ENCODE data around the gene TAF6.

TAF6 gene

DNA sequence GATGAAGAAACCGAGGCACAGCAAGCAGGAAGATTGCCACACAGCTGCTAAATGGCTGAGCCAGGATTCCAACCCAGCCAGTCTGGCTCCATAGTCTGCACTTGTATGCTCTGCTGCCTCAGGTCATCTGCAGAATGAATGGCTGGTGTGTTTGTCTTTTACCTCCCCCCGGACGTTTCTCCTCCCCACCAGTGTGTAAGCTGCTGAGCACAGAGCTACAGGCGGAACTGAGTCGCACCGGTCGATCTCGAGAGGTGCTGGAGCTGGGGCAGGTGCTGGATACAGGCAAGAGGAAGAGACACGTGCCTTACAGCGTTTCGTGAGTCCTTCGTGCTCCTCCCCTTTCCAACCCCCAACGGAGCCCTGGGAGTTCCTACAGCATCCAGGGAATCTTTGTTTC is 2.9 kb upstream of the TAF6 start:
- no peak for DNase-seq (ENCODE audit: low read depth in 2 of 2)

DNA sequence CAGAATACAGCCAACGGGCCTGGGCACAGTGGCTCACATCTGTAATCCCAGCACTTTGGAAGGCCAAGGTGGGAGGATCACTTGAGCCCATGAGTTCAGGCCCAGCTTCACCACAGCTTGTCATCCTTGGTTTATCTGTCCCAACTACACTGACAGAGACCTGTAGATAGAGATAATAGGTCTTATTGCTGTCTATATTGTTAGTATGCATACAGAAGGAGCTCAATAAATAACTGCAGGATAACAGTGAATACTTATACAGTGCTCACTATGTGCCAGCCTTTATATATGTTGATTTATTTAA is 1.5 kb upstream of the TAF6 start:
- no peak for DNase-seq (ENCODE audit: low read depth in 2 of 2)

GRCh38 chr7:100119970-100120732 is 993 bp upstream of the TAF6 start:
- DNase-seq (ENCODE audit: low read depth in 2 of 2), result peak in 1 of 2 donors; percentile 49

DNA sequence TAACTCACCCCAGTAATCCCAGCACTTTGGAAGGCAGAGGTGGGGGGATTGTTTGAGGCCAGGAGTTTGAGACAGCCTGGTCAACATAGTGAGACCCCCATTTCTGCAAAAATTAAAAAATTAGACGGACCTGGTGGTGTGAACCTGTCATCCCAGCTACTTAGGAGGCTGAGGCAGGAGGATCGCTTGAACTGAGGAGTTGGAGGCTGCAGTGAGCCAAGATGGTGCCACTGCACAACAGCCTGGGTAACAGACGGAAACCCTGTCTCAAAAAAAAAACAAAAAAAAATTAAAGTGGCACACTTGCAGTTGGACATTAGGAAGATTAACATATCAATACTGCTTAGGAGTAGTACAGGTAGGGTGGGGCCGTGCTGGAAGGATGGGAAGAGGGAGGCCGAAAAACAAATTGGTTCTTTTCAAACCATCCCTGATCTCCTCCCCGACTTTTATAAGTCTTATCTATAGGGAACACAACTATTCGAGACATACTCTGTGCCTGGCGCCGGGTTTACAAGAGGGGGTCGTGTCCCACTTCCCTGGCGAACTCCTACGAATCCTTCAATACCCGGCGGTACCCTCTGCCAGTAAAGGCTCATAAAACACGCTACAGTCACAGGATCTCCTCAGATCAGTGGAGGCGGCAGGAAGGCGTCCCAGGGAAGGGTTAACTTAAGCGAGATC is 628 bp downstream of the TAF6 start:
- no peak for DNase-seq (ENCODE audit: low read depth in 2 of 2)

DNA sequence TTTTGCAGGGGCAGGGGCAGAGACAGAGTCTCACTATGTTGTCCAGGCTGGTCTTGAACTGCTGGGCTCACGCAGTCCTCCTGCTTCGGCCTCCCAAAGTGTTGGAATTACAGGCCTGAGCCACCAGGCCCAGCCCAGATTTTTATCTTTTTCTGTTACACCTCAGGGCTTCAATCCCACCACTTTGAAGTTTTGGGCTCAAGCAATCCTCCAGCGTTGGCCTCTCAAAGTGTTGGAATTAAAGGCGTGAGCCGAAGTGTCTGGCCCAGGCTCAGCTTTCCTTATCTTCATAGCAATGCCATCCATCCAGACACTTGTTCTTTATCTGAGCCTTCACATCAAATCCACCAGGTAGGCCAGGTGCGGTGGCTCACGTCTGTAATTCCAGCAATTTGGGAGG is 4.1 kb downstream of the TAF6 start:
- no peak for DNase-seq (ENCODE audit: low read depth in 2 of 2)

DNA sequence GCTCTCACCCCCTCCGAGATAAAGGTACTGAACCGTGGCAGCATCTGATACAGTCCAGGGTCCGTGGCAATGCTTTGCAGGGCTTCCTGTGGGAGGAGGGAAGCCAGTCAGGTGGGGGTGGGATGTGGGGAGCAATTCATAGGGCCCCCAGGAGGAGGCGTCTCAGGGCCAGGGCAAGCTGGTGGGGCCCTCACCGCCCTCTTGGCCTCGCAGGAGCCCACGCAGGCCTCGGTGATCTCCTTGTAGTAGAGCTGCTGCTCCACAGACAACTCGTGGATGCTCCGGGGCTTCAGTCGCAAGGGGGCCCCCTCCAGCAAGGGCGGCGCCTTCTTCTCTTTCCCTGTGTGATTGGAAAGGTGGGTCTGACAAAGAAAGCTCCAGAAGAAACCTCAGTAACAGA is 7.2 kb downstream of the TAF6 start:
- no peak for DNase-seq (ENCODE audit: low read depth in 2 of 2)

DNA sequence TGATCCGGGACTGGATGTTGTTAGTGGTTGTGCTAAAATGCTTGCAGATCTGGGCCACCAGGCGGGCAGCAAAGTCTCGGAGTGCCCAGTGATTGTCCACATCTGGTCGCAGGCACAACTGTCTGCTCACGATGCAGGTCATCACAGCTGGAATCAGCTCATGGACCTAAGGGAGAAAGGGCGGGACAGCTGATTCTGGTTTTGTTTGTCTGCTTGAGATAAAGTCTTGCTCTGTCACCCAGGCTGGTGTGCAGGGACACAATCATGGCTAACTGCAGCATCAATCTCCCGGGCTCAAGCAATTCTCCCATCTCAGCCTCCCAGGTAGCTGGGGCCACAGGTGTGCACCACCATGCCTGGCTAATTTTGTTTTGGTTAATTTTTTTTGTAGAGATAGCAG is 8.0 kb downstream of the TAF6 start:
- DNase-seq (ENCODE audit: low read depth in 2 of 2), result no peak

- no peak for DNase-seq (ENCODE audit: low read depth in 2 of 2)
These were observed 9.5 kb downstream of the TAF6 start for GRCh38 chr7:100109521-100110163.

- DNase-seq (ENCODE audit: low read depth in 2 of 2), result no peak
These were observed 11.3 kb downstream of the TAF6 start for GRCh38 chr7:100107890-100108289.

GRCh38 chr7:100107125-100107737 is 11.9 kb downstream of the TAF6 start:
- no peak for DNase-seq (ENCODE audit: low read depth in 2 of 2)

DNA sequence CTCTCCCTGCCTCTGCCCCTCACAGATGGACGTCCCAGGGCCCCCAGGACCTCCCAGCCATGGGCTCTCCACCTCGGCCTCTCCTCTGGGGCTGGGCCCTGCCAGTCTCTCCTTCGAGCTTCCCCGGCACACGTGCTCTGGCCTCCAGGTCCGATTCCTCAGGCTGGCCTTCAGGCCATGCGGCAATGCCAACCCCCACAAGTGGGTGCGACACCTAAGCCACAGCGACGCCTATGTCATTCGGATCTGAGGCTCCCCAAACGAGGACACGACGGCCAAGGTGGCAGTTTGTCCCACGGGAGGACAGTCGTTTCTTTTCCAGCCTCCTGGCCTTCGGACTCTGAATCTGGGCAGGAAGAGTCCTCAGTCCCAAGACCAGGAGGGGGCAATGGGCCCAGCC is 12.5 kb downstream of the TAF6 start:
- DNase-seq (ENCODE audit: low read depth in 2 of 2), result no peak

DNA sequence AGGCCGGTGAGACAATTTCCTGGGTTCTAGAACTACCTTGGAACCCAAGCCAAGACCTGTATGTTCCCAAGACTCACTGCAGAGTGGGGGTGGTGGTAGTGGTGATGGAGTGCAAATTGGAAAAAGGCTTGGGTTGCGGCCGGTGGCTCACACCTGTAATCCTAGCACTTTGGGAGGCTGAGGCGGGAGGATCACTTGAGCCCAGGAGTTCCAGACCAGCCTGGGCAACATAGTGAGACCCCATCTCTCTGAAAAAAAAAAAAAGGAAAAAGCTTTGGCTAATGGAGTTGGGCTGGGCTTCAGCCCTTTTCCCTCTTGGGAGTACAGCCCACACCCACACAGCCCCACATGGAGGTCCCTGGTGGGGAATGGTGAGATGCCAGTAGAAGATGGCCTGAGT is 13.6 kb downstream of the TAF6 start:
- DNase-seq (ENCODE audit: low read depth in 2 of 2), result no peak

GRCh38 chr7:100102950-100103840 is 16.0 kb downstream of the TAF6 start:
- no peak for DNase-seq (ENCODE audit: low read depth in 2 of 2)

DNA sequence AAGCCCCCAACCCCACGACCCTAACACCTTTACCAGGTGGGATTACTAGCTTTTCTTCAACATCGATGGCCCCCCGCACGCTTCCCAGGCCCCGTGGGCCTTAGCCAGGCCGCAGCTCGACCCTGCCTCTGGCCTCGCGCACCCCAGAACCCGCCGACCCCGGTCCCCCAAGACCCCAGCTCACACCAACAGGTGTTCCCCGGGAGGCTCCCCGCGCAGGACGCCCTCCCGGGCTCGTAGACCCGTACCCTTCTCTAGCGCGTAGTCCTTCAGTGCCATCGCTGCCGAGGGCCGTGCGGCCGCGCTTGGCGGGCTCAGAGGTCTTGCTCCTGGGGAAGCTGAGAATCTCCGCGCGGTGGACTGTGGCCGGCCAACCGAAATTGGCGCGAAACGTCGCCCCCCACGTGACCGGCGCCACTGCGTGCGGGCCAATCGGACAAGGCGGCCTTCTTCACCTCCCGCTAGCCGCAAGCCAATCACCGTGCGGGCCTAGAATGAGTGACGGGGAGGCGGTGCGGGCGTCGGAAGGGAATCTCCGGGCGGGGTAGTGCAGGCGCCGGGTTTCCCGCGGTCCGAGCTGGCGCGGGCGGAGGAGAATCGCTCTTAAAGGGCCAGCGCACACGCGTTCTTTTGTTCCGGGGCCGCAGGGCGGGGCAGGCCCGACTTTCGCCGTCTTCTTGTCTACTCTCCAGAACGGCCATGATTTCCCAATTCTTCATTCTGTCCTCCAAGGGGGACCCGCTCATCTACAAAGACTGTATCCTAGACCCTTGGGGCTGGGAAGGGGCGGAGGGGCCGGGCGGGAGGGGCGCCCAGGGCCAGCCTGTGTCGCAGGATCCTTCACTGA is 17.9 kb downstream of the TAF6 start, which contains the start of the genes AP4M1 and MCM7:
Gene AP4M1 (plus strand): TSS at position 628 of the 847 bp plus-strand sequence. CDS start 72 bp downstream, at position 700.
Gene MCM7 (minus strand): TSS at position 382 of the 847 bp plus-strand sequence. CDS start 103 bp downstream, at position 279.
- DNase-seq (ENCODE audit: low read depth in 2 of 2), result peak; percentile 89 to 92

GRCh38 chr7:100100420-100101015 is 18.6 kb downstream of the TAF6 start:
- DNase-seq (ENCODE audit: low read depth in 2 of 2), result peak; percentile 65 to 73

DNA sequence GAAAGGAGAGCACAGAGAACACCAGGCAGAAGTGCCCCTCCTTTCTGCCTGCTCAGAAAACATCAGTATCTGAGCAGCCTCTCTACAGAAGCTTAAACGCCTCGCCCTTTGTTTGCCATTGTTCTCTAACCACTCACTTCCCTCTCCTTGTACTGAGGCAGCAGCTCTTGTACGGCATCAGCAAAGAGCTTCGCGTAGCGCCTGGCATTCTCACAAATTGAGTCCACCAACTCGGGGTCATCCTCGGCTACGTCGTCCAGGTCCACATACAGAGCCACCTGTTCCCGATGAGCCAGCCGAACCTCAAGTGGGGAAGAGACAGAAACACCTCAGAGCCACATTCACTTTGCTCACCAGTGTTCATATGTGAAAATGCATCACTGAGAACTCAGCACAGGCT is 19.7 kb downstream of the TAF6 start:
- DNase-seq (ENCODE audit: low read depth in 2 of 2), result no peak

DNA sequence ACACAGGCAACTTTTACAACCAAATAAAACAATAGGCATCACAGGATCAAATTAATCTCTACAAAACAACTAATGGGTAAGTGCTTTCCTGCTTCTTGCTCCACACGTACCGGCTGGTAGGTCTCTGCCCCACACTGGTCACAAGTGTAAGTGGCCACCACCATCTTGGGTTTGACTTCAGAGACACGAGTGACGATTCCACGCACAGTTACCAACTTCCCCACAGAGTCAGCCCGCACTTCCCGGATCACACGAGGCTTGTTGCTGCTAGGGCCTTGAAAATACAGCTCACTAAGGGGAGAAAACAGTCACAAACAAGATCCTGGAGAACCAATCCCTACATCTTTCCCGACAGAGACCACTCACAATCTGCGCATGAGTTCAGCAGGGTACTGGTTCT is 20.2 kb downstream of the TAF6 start:
- DNase-seq (ENCODE audit: low read depth in 2 of 2), result no peak

DNA sequence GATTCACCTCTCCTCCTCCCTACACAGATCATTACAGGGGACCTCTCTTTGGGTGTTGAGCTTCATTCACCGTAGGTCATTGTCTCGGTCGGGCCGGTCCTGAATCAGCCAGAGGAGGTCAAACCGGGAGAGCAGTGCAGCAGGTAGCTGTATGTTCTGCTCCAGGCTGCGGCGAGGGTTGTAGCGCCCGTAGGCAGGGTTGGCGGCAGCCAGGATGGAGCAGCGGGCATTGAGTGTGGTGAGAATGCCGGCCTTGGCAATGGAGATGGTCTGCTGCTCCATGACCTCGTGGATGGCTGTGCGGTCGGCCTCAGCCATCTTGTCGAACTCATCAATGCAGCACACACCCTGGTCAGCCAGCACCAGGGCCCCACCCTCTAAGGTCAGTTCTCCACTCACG is 23.5 kb downstream of the TAF6 start:
- DNase-seq (ENCODE audit: low read depth in 2 of 2), result no peak

DNA sequence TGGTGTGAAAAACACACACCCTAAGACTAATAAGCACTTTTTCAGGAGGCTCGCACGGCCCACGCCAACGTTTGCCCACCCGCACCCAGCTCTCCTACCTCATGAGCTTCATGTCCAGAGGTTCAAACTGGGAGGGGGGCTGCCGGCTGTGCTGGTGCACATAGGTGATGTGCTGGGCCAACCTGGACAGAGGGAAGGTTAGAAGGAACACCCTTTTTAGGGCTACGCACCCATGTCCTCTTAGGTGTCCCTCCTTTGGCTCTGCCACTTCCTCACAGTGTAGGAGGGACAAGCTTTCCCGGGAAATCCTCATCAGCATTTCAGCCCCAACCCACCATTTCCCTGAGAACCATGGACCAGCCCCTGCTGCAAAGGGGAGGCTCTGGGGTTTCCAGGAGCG is 23.9 kb downstream of the TAF6 start:
- no peak for DNase-seq (ENCODE audit: low read depth in 2 of 2)

DNA sequence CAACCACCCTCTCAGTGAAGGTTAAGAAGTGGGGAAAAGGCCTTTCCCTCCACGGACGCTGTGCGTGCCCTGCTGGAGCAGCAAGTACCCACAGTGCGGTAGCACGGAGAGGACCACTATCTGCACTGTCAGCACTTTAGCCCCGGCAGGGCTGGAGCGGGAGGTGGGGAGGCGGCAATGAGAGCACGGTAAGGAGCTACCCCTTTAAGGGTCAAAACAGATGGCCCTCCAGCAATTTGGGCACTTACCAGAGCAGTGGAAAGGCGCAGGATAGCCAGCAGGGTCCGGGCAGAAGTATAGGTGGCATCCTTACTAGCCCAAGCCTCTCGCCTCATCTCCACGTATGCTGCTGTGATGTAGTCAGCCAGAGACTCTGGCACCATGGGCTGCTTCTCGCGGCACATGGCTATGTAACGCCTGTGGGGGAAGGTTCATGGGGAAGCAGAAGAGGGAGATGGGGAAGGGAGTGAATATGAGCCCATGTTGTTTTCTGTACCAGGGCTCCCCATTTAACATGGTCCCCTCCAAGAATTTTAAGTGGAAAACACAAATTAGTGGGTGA is 25.2 kb downstream of the TAF6 start:
- no peak for DNase-seq (ENCODE audit: low read depth in 2 of 2)
